KMS-11 (cell line): ENCODE data around the gene RNLS.

ENCODE experiments used
- H2AFZ ChIP-seq: fragments of 200-600 bp; sonication (generic); 2 replicates; pipeline ENCODE4 v1.6.1; 2016; ENCODE audit warnings: antibody characterized with exemption, mixed run types, low read depth
- H3K27ac ChIP-seq: fragments of 200-600 bp; sonication (generic); 2 replicates; pipeline ENCODE4 v1.6.1; 2016; ENCODE audit warnings: mild to moderate bottlenecking, mixed run types
- H3K27me3 ChIP-seq: fragments of 200-600 bp; sonication (generic); 2 replicates; pipeline ENCODE4 v1.6.1; 2017; ENCODE audit warnings: mild to moderate bottlenecking, low read depth, mixed run types, moderate library complexity; ENCODE audit not compliant: insufficient read depth
- H3K36me3 ChIP-seq: fragments of 200-600 bp; sonication (generic); 2 replicates; pipeline ENCODE4 v1.6.1; 2017; ENCODE audit warnings: mild to moderate bottlenecking, mixed run types; ENCODE audit not compliant: insufficient read depth
- H3K4me1 ChIP-seq: fragments of 200-600 bp; sonication (generic); 2 replicates; pipeline ENCODE4 v1.6.1; 2016; ENCODE audit warnings: mild to moderate bottlenecking, low read depth, mixed run types; ENCODE audit not compliant: poor library complexity, severe bottlenecking
- H3K4me2 ChIP-seq: fragments of 200-600 bp; sonication (generic); 2 replicates; pipeline ENCODE4 v1.7.0; 2016; ENCODE audit warnings: mild to moderate bottlenecking, mixed run types
- H3K4me3 ChIP-seq: fragments of 200-600 bp; sonication (generic); IDR thresholded peaks from 2 replicates; pipeline ENCODE4 v1.6.1; 2017; ENCODE audit warnings: low read depth, low read length, mixed read lengths; ENCODE audit not compliant: insufficient read depth
- H3K79me2 ChIP-seq: fragments of 200-600 bp; sonication (generic); 2 replicates; pipeline ENCODE4 v1.6.1; 2016; ENCODE audit warnings: low read depth, mixed run types; ENCODE audit not compliant: insufficient read depth
- H3K9ac ChIP-seq: fragments of 200-600 bp; sonication (generic); 2 replicates; pipeline ENCODE4 v1.6.1; 2016; ENCODE audit warnings: mild to moderate bottlenecking, mixed run types
- H4K20me1 ChIP-seq: fragments of 200-600 bp; sonication (generic); 2 replicates; pipeline ENCODE4 v1.6.1; 2016; ENCODE audit warnings: mild to moderate bottlenecking, mixed run types; ENCODE audit not compliant: insufficient read depth
- TF ChIP-seq, protein P1 (sequence below): fragments of 200-600 bp; sonication (generic); conservative IDR thresholded peaks from 2 replicates; pipeline ENCODE4 v1.6.1; 2017; ENCODE audit warnings: low read depth, mild to moderate bottlenecking, antibody characterized with exemption, low read length, moderate library complexity, mixed read lengths

Gene RNLS

DNA sequence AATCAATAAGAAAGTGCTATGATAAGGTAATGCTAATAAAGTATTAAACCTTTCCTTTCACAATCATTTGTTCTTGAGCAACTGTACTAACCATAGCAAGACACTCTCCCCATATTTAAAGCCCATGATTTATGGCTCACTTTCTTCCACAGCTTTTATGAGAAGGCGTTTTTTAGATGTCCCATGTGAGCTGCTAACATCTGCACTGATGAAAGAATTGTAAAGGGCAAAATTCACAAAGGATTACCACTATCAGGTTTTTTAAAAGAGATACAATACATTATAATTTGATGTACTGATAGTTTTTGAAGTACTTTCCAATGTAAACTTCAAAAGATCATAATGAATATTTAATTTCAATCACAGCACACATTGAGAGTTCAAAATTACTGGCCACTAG lies 75.7 kb downstream of the RNLS start:
- Histone ChIP-seq H3K27me3 (no peaks in the 10 kb centered on the region), H3K36me3 (no peaks in the 10 kb centered on the region), H4K20me1 (no peaks in the 10 kb centered on the region), H3K4me3 (no peak overlapping the region), H3K27ac (no peak overlapping the region), H3K4me1 (no peaks in the 10 kb centered on the region), H3K4me2 (no peak overlapping the region), H2AFZ (no peak overlapping the region), H3K9ac (no peak overlapping the region), H3K79me2 (no peaks in the 10 kb centered on the region)
- TF ChIP-seq, protein P1, sequence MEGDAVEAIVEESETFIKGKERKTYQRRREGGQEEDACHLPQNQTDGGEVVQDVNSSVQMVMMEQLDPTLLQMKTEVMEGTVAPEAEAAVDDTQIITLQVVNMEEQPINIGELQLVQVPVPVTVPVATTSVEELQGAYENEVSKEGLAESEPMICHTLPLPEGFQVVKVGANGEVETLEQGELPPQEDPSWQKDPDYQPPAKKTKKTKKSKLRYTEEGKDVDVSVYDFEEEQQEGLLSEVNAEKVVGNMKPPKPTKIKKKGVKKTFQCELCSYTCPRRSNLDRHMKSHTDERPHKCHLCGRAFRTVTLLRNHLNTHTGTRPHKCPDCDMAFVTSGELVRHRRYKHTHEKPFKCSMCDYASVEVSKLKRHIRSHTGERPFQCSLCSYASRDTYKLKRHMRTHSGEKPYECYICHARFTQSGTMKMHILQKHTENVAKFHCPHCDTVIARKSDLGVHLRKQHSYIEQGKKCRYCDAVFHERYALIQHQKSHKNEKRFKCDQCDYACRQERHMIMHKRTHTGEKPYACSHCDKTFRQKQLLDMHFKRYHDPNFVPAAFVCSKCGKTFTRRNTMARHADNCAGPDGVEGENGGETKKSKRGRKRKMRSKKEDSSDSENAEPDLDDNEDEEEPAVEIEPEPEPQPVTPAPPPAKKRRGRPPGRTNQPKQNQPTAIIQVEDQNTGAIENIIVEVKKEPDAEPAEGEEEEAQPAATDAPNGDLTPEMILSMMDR, result no peak

DNA sequence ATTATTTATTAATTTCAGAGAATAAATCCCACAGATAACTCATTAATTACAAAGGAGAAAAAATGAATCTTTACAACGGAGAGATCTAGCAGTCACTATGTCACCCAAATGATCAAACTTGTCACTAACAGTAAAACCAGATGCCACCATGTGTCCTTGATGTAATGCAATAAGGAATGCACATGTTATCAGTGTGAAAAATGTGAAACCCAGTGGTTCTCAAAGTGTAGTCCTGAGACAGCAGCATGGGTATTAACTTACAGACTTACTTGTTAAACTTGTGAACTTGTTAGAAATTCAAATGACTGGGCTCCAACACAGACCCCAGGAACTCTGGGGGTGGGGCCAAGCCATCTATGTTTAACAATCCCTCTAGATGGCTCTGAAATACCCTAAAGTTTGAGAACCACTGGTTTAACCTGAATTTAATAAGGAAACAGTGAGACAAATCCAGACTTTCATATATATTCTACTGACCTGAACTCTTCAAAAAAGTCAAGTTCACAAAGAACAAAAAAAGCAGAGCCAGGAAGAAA lies 77.4 kb downstream of the RNLS start:
- TF ChIP-seq, protein P1, result no peak
- H3K36me3 ChIP-seq, result no peaks in the 10 kb centered on the region
- H3K4me3 ChIP-seq, result no peak overlapping the region
- H3K27ac ChIP-seq, result no peak overlapping the region
- no peaks in the 10 kb centered on the region for H4K20me1 ChIP-seq
- no peak overlapping the region for H3K4me2 ChIP-seq
- no peak overlapping the region for H2AFZ ChIP-seq
- H3K27me3 ChIP-seq, result no peaks in the 10 kb centered on the region
- H3K4me1 ChIP-seq, result no peaks in the 10 kb centered on the region
- H3K79me2 ChIP-seq, result no peaks in the 10 kb centered on the region
- H3K9ac ChIP-seq, result no peak overlapping the region

DNA sequence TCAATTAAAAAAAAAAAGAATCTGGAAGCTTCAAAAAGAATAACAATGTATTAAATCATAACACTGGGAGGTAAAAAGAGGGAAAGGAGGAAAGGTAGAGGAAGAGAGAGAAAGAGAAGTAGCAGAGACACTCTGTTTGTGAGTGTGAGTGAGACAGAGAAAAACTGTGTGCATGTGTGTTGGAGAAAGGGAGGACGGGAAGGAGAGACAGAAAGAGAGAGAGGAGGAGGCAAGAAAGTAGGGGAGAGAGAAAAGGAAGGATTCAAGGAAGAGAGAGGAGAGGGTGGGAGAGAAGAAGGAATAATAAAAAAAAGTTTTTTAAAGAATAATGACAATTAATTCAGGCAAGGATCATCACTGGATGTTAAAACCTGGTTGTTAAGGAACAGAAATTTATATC lies 77.9 kb downstream of the RNLS start:
- TF ChIP-seq, protein P1, result no peak
- Histone ChIP-seq H3K27ac (no peak overlapping the region), H2AFZ (no peak overlapping the region), H3K27me3 (no peaks in the 10 kb centered on the region), H3K36me3 (no peaks in the 10 kb centered on the region), H3K4me2 (no peak overlapping the region), H3K79me2 (no peaks in the 10 kb centered on the region), H3K9ac (no peak overlapping the region), H3K4me1 (no peaks in the 10 kb centered on the region), H3K4me3 (no peak overlapping the region), H4K20me1 (no peaks in the 10 kb centered on the region)

DNA sequence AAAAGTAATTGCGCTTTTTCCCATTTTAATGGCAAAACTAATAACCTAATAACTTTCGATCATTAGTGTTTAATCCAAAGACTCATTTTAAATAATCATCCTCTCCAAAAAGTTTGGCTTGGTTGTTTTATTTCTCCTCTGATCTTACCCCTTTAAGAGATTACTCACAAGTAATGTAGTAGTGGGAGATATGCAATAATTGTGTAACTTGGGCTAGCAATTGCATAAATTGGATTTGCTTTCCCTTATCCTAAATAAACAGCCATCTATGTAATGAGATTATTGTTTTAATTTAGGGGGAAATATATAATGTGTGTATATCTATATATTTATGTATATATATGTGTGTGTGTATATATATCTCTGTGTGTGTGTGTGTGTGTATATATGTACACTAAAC lies 82.5 kb downstream of the RNLS start:
- no peak overlapping the region for H2AFZ ChIP-seq
- H3K4me1 ChIP-seq, result no peaks in the 10 kb centered on the region
- H3K27me3 ChIP-seq, result no peaks in the 10 kb centered on the region
- no peak overlapping the region for H3K4me3 ChIP-seq
- no peak overlapping the region for H3K27ac ChIP-seq
- H4K20me1 ChIP-seq, result no peaks in the 10 kb centered on the region
- H3K9ac ChIP-seq, result no peak overlapping the region
- H3K36me3 ChIP-seq, result no peaks in the 10 kb centered on the region
- H3K79me2 ChIP-seq, result no peaks in the 10 kb centered on the region
- TF ChIP-seq, protein P1, result no peak
- H3K4me2 ChIP-seq, result no peak overlapping the region
